Measurements from ENCODE around the gene SLC6A3.

SLC6A3 gene

DNA sequence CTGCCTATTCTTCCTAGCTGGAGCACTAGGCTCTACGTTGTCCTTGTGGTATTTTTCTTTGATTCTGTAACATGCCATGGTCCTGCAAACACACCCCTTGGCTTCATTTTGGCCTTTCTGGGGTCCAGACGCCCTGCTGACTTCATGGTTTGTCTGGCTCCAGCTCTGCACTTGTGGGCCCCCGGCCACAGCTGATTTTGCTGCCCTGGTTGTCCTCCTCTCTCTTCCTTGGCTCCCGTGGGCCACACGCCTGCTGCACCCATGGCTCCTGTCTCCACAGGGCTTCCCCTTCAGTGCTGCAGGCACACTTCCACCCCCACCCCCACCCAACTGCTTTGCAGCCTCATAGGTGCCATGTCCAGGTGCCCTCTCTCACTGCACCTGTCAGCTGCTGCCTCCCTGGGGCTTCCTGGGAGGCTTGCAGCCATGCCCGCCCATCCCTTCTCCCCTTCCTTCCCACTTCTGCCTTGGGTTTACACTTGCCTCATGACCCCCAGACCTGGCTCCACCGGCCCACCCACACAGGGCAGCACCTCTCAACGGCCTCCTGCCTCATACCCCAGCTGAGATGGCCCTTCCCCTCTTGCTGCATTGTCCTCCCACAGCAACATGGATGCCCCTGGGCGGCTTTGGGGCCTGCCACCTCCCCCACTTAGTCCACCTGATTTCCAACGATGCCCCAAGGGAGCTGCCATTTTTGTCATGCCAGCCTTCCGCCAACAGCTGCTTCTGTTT lies 25.6 kb downstream of the SLC6A3 start:
- DNase-seq: no peak

DNA sequence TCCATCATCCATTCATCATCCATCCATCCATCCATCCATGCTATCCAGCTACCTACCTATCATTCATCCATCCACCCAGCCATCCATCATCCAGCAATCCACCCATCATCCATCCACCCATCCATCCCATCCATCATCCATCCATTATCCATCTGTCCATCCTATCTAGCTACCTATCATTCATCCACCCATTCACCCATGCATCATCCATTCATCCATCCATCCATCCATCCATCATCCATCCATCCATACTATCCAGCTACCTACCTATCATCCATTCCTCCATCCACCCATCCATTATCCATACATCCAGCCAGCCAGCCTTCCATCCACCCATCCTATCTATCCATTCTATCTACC lies 26.3 kb downstream of the SLC6A3 start:
- DNase-seq: no peak

DNA sequence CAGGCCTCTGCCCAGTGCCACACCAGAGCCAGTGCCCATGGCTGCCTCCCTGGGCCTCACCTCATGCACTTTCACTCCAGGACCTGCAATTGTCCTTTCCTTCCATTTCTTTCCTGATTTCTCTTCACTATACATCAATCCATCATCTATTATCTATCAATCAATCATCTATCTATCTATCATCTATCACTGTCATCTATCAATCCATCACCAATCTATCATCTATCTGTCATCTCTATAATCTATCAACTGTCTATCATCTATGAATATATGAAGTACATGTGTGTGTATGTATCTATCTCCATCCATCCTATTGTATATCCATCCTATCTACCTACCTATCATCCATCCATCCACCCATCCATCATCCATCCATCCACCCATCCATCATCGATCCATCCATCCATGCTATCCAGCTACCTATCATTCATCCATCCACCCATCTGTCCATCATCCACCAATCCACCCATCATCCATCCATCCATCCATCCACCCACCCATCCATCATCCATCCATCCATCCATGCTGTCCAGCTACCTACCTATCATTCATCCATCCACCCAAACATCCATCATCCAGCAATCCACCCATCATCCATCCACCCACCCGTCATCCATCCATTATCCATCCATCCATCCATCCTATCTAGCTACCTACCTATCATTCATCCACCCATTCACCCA lies 26.9 kb downstream of the SLC6A3 start:
- no peak for DNase-seq

DNA sequence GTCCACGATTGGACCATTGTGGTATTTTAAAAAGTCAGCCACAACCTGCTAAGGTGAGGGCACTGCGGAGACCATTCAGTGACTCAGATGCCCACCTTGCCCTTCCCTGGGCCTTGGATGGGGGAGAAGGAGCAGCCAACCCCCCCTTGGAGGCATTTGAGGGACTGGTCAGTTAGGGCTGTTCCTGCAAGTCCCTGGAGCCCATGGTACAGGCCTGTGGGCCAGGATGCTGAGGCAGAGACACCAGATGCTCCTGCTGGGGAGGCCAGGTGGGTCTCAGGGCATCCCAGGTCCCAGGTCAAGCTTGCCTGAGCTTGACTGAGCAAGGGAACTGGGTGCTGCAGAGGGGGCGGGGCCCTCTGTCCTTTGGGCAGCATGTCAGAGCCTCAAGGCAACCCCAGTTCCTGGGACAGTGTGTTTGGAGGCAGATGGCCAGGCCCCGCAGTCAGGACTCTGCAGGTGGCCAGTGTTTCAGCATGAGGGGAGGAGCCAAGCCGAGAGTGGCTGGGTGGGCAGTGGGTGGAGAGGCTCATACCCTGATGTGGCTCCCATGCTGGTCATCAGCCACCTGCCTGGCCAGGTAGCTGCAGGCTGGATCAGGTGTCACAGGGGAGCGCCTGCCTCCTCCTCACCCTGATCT lies 27.5 kb downstream of the SLC6A3 start:
- no peak for DNase-seq

DNA sequence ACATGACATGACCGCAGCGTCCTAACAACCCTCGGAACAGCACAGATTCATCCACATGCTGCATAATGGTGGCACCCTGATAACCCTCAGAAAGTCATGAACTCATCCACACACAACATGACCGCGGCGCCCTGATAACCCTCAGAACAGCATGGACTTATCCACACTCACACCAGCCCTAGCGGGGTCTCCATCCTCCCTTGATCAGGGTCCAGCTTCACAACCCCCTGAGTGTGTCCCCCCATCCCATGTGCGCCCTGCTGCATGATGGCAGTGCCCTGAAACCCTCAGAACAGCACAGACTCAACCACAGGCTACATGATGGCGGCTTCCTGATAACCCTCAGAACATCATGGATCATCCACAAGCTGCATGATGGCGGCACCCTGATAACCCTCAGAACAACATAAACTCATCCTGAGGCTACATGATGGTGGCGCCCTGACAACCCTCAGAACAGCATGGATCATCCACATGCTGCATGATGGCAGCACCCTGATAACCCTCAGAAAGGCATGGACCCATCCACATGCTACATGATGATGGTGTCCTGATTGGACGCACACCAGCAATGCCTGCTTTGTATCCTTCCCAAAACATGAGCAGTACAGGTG lies 28.3 kb downstream of the SLC6A3 start:
- DNase-seq: no peak

DNA sequence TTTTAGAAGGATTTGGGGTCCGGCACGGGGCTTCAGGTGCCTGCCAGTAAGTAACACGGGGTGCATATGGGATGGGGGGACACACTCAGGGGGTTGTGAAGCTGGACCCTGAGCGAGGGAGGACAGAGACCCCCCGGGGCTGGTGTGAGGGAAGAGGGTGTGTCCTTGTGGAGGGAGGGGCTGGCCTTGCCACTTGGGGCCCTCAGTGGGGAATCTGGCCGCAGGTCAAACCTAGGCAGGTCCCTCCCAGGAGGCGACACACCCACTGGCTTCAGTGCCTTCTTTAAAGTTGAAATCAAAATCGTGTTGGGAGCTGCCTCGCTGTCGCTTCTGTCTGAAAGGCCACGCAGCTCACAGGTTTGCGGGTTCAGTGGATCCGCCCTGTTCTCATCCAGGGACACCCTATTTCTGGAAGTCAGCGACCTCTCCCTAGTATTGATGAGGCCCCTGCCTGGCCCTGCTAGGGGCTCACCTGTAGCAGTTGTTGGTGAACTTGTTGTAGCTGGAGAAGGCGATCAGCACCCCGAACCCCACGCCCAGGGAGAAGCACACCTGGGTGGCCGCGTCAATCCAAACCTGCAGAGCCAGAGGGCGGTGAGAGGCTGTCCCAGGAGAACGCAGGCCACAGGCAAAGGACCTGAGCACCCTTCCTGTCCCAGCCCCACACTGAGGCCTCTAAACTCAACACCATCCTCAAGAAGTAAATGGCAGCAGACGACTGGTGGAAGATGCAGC lies 29.4 kb downstream of the SLC6A3 start:
- no peak for DNase-seq

DNA sequence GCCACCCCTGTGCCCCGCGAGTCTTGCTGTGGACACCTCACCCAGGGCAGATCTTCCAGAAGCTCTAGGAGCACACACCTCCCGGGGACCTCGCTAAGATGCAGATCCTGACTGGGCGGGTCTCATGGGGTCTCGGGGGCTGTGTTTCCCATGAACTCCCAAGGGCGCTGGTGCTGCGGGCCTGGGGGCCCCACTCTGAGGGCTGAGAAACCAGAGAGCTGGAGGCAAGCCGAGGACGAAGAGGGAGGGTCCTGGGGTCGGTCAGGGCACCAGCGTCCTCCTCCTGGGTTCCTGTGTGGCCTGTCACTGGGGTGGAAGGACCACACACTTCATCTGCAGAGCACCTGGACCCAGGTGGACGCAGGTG lies 30.2 kb downstream of the SLC6A3 start:
- no peak for DNase-seq

DNA sequence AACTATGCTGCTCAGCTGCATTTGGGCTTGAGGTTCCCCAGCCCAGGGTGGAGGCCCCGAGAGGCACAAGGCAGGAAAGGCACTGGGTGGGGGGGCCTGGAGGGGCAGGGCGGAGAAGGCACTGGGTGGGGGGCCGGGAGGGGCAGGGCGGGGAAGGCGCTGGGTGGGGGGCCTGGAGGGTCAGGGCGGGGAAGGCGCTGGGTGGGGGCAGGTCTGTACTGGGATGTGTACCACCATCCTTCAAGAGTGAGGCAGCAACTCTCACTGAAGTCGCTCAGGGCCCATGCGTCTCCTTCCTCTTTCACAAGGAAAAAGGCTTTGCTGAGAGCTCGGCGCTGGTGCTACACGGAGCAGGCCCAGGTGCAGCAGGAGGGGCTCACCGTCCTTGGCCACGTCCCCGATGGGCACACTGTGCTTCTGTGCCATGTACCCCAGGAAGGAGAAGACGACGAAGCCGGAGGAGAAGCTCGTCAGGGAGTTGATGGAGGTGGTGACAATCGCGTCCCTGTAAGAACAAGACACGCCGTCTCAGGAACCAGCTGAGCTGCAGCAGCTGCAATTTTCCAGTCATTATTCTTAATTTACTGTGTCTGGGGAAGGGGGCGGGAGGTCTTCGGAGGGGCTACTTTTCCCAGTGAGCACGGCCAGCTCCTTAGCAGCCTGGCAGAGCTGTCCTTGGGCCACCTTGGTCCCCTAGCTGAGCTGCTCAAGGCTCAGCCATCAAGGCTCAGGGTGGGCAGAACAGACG lies 30.8 kb downstream of the SLC6A3 start:
- no peak for DNase-seq

DNA sequence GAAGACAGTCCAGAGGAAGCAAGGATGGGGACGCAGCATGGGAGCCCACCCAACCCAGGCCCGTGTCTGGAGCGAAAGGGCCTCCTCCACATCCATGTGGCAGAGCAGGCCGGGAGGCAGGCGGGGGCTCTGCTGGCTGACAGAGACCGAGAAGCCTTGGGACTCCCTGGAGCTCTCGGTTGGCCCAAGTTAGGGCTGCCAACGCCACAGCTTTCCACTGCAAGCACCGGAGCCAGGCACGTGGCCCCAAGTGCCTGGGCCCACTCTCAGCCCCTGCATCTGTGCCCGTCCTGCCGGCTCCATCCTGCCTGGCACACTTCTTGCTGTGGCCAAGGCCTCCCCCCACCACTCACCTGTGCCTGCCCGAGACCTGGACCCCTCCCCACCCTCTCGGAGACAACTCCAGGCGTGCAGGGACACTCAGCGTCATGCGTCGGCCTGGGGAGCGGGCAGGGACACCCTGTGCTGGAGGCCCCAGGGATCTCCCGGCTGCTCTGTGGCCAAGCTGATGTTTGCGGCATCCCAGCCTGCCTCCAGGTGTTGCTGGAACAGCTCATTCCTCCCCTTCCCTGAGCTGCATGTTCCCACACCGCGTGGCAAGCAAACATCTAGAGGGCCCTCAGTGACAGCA lies 31.5 kb downstream of the SLC6A3 start:
- no peak for DNase-seq

DNA sequence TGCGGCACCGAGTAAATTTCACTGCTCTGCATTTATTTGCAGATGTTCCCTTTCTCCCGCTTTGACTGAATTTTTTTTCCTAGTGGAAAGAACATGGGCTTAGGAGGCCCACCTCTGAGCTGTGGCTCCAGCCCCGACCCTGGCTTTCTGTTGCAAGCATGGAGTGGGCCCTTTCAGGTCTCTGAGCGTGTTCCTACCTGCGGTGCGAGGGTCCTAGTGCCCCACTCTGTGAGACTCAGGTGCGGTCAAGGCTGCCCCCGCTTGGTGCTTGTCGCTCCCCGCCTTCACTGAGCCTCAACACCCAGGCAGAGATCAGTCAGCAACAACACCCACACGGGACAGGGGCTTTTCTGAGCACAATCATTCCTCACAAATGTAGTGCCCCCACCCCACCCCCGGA lies 32.0 kb downstream of the SLC6A3 start:
- no peak for DNase-seq

DNA sequence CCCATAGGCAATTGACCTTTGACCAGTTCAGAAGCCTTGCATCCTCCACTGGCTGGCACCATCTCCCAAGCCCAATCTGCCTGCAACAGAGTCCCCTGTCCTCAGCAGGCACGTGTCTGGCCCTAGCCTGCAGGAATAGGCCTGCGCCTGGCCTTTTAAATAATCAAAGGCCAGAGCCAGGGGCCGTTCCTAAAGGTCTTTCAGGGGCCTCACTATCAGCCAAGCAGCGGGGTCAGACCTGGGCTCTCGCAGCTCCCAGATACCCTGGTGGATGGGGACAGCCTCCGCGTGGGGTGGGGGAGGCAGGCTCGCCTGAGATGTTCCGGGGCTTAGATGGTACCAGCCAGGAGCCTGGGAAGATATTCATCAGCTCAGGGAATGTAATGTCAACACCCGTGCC lies 32.6 kb downstream of the SLC6A3 start:
- no peak for DNase-seq

DNA sequence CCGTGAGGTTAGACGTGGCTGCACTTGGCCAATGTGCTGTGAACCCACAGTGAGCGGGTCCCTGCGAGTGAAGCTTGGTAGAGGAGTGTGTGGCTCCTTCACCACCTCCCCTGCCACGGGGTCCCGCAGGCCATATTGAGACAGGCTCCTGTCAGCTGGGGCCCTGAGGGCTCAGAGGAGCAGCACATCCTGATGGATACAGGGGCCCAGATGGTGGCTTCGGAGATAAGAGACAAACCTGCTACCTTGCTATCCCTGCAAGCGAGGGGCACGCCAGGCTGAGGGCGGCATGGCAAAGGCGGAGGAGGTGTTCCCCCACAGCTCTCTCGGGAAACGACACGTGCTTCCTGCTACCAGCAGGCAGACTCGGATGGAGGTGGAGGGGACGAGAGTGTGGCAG lies 33.1 kb downstream of the SLC6A3 start:
- DNase-seq: no peak

DNA sequence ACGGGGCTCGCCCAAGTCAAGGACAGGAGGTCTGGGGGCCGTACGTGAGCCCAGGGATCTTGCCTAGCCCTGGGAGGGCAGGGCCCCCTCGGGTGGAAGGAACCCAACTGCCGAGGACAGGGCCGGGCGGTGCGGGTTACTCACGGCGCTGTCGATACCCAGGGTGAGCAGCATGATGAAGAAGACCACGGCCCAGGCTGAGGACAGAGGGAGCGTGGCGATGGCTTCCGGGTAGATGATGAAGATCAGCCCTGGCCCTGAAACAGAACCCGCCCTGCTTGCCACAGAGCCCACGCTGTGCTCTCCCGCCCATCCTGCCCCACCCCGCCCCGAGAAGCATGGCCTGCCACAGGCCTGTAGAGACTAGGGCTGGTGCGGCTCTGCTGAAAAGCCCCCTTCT lies 34.1 kb downstream of the SLC6A3 start:
- no peak for DNase-seq

DNA sequence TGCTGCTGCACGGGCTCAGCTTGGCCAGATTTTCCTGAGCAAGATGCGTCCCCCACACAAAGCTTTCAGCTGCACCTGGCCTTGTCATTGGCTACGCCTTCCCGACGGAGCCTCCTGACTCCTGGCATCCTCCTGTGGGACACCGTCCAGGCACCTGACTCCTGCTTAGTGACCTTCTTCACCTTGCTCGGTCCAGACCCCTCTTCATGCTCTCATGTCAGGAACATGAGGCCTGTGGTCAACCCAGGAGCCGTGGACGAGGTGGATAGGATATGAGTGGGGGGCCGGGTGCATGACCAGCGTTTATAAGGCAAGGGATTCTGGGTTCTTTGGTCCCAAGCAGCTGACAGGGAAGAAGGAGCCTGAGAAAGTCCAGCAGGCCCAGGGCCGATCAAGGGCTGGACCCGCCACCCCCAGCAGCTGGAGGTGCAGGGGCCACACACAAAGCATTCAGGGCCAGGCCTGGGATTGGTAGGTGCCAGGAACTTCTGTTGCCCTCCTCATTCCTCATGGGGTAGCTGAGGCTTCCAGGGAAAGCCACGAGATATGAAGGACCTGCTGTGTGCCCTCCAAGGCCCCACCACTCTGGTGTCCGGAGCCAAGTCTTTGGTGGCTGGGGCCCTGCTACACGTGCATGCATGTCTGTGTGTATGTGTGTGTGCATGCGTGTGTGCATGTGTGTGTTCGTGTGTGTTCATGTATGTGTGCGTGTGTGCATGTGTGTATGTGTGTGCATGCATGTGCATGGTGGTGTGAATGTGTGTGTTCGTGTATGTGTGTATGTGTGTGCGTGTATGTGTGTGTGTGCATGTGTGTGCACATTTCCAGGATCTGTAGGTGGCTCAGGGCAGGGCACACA lies 34.9 kb downstream of the SLC6A3 start:
- DNase-seq: no peak

DNA sequence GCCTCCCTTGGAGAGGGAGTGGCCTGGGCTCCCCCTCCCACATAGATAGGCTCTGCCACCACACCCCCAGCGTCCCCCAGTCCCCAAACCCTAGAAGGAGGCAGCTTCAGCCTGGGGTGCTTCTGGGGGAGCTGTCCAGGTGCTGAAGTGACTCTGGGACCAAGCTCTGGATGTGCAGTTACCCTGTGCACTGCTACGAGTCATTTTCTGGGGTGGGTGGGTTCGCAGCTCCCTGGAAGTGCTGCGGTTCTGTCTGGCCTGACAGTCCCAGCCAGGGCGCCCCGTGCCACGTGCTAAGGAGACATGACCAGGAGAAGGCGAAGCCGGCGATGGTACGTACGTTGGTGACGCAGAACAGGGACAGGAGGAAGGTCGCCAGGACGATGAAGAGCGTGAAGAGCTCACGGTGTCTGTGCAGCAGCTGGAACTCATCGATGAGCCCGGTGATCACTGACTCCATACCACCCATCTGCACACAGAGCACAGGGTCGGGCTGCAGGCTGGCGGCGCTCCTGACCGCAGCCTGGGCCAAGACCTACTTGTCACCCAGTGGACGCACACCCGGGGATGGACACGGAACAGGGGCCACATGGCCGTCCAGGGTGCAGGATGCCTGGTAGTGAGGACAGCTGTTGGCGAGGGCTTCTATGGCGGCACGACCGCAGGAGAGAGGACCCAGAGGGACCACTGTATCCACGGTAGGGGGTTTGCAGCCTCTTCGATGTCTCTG lies 35.7 kb downstream of the SLC6A3 start:
- no peak for DNase-seq

DNA sequence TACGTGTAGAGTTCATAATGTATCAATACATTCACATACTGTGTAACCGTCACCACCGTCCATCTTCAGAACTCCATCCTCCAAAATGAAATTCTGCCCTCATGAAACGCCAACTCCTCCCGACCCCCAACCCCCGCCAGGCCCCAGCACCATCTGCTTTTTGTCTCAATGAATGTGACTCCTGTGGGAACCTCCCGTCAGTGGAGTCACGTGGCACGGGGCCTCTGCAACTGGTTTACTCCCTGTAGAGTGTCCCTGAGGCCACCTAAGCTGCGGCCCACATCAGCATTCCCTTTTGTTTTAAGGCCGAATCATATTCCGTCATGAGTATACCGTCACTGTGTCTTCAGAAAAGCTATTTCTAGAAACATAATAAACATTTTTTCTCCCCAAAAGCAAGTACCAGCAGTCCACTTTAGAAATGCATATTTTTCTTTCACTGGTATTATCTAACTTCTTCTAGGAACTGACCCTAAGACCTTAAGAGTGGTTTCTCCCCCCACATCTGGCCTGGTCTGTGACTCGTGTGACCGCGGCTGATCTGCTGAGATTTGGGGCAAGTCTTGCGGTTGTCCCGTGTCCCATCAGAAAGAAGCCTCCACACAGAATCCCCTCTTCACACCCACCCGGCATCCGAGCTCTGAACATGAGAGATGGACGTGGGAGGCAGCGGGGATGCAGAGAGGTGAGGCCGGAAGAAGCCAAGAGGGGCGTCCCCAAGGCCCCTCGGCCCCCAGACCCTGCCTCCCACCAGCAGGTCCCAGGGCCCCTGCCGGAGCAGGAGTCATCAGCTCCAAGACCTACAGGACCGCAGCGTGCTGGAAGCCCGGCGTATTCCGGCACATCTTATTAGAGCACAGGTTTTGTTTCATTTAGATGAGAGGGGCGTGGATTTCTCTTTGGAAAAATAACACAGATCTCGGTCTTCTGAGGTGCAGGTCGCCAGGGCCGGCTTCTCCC lies 38.3 kb downstream of the SLC6A3 start:
- no peak for DNase-seq

DNA sequence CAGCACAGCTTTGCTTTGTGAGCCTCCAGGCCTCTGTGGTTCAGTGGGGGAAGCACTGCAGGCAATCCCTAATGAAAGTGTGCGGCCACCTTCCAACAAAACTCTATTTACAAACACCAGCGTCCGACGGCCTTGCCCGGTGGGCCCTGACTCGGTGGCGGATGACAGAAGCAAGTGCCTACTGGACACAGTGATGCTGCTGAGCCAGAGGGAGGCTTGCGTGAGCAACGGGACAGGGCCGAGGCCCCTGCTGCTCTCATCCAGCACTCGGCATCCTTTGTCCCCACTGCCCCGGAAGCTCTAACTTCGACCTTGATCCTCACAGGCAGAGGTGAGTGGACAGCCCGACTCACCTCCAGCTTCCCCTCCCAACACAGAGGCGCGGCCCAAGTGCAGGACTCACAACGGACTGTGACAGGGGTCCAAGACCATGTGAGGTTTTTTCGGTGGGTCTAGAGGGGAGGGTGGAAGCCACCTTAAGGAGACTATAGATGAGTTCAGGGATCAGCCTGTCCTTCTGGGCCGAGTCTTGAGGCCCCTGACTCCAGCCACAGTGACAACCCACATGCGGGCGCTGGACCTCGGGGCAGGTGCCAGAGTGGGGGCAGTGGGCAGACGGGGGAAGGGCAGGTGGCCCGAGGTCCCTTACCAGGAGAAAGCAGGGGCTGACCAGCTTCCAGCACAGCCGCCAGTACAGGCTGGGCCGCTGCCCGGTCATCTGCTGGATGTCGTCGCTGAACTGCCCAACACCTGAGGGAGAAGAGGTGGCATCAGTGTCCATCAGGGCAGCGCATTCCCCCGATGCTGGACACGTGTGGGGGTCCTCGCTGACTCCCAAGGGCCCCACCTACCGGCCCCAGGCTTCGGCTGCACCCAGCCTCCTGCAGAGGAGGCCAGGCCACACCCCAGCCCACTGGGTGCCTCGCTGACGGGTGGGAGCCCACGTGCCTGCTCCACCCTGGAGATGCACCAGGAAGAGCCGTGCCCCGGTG lies 39.4 kb downstream of the SLC6A3 start:
- DNase-seq: no peak

DNA sequence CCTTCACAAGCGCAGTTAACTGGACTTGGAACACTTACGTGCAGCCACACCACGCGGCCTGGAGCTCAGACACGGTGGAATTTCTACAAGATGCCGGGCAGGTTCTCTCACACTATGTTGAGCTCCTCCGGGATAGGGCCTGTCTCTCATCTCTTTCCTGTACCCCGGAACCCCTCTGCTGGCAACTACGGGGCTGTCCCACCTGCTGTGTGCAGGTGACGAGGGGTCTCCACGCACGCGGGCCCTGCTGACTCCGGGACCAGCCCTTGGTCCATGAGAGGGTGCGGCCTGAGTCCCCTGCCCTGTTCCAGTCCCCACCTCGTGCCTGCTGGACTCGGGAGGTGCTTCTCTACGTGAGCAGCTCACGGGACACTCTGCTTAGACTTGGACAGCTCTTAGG lies 40.1 kb downstream of the SLC6A3 start:
- no peak for DNase-seq

Measured in SHP77 (cell line).